ENCODE data around the gene ASB9. TPM values are rescaled to one million over a fixed set of nuclear protein-coding genes. Genes with fewer than 3 reads are reported as not detected.

ASB9 gene
- total and polyA plus RNA-seq, 4 donors: 2.1 to 7.5 (median 3.1) TPM

- no peak overlapping the region for H3K9ac ChIP-seq (ENCODE audit: insufficient read depth in 1 of 2, low read length in 2 of 2)
- DNase-seq: peak in 1 of 3 donors; percentile 46
- 16 to 39% methylated on average over 4 of the region's 4 CpGs for WGBS, 2 donors
- H3K36me3 ChIP-seq (ENCODE audit: control insufficient read depth in 4 of 4, insufficient read depth in 4 of 4, low read length in 4 of 4): no peaks in the 10 kb centered on the region
- H3K27ac ChIP-seq (ENCODE audit: low read depth in 1 of 2, low read length in 1 of 2): peak overlapping the region; percentile 35 to 77
- no peaks in the 10 kb centered on the region for H3K9me3 ChIP-seq (ENCODE audit: control insufficient read depth in 4 of 4, insufficient read depth in 3 of 4, low read length in 3 of 4)
- ATAC-seq (ENCODE audit: insufficient read depth, low FRiP score): peak; percentile 61
- no peaks in the 10 kb centered on the region for H3K4me1 ChIP-seq (ENCODE audit: control insufficient read depth in 5 of 5, insufficient read depth in 5 of 5, low read length in 5 of 5)
- H3K4me3 ChIP-seq: no peak overlapping the region
- H3K27me3 ChIP-seq (ENCODE audit: control insufficient read depth in 3 of 3, insufficient read depth in 3 of 3, low read length in 2 of 3): peaks cover 0 to 41% (median 9%) of the 10 kb centered on the region in 3 donors
- TF ChIP-seq CTCF (IDR thresholded peaks at IDR 0.05; ENCODE audit: control extremely low read depth, extremely low read depth): no peak
Measured at GRCh38 chrX:15301924-15302323, 32.0 kb upstream of the ASB9 start.

GRCh38 chrX:15299941-15300851, 30.3 kb upstream of the ASB9 start:
- Histone ChIP-seq H3K9me3 (ENCODE audit: control insufficient read depth in 4 of 4, insufficient read depth in 3 of 4, low read length in 3 of 4) (no peaks in the 10 kb centered on the region), H3K27me3 (ENCODE audit: control insufficient read depth in 3 of 3, insufficient read depth in 3 of 3, low read length in 2 of 3) (peaks cover 0 to 38% (median 7%) of the 10 kb centered on the region in 3 donors), H3K4me3 (no peak overlapping the region), H3K4me1 (ENCODE audit: control insufficient read depth in 5 of 5, insufficient read depth in 5 of 5, low read length in 5 of 5) (no peaks in the 10 kb centered on the region), H3K9ac (ENCODE audit: insufficient read depth in 1 of 2, low read length in 2 of 2) (no peak overlapping the region), H3K36me3 (ENCODE audit: control insufficient read depth in 4 of 4, insufficient read depth in 4 of 4, low read length in 4 of 4) (no peaks in the 10 kb centered on the region), H3K27ac (ENCODE audit: low read depth in 1 of 2, low read length in 1 of 2) (peak overlapping the region in 1 of 2 donors; percentile 40)
- DNase-seq (peak in 2 of 3 donors; percentile 65 to 73), ATAC-seq (ENCODE audit: insufficient read depth, low FRiP score) (no peak)
- 50 to 61% methylated on average over 4 of the region's 4 CpGs for WGBS, 2 donors
- TF ChIP-seq CTCF (IDR thresholded peaks at IDR 0.05; ENCODE audit: control extremely low read depth, extremely low read depth): peak; percentile 30

GRCh38 chrX:15298780-15299179, 28.9 kb upstream of the ASB9 start:
- no peak overlapping the region for H3K9ac ChIP-seq (ENCODE audit: insufficient read depth in 1 of 2, low read length in 2 of 2)
- H3K9me3 ChIP-seq (ENCODE audit: control insufficient read depth in 4 of 4, insufficient read depth in 3 of 4, low read length in 3 of 4): no peaks in the 10 kb centered on the region
- TF ChIP-seq CTCF (IDR thresholded peaks at IDR 0.05; ENCODE audit: control extremely low read depth, extremely low read depth): no peak
- no peaks in the 10 kb centered on the region for H3K4me1 ChIP-seq (ENCODE audit: control insufficient read depth in 5 of 5, insufficient read depth in 5 of 5, low read length in 5 of 5)
- no peak overlapping the region for H3K4me3 ChIP-seq
- H3K27me3 ChIP-seq (ENCODE audit: control insufficient read depth in 3 of 3, insufficient read depth in 3 of 3, low read length in 2 of 3): peaks cover 0 to 28% (median 5%) of the 10 kb centered on the region in 3 donors
- ATAC-seq (ENCODE audit: insufficient read depth, low FRiP score) (no peak), DNase-seq (no peak)
- 80 to 91% methylated on average over 2 to 3 of the region's 3 CpGs for WGBS, 2 donors
- peak overlapping the region; percentile 76 to 77 for H3K27ac ChIP-seq (ENCODE audit: low read depth in 1 of 2, low read length in 1 of 2)
- no peaks in the 10 kb centered on the region for H3K36me3 ChIP-seq (ENCODE audit: control insufficient read depth in 4 of 4, insufficient read depth in 4 of 4, low read length in 4 of 4)
